Measurements from ENCODE around the gene PIK3CD. TPM values are rescaled to one million over a fixed set of nuclear protein-coding genes. Genes with fewer than 3 reads are reported as not detected.

Gene PIK3CD
- total and polyA plus RNA-seq, 10 of the 15 experiments (the other 5 are each of a cell fraction or from before 2014, with no cell fraction given): 7.0 to 101 (median 51.1) TPM

DNA sequence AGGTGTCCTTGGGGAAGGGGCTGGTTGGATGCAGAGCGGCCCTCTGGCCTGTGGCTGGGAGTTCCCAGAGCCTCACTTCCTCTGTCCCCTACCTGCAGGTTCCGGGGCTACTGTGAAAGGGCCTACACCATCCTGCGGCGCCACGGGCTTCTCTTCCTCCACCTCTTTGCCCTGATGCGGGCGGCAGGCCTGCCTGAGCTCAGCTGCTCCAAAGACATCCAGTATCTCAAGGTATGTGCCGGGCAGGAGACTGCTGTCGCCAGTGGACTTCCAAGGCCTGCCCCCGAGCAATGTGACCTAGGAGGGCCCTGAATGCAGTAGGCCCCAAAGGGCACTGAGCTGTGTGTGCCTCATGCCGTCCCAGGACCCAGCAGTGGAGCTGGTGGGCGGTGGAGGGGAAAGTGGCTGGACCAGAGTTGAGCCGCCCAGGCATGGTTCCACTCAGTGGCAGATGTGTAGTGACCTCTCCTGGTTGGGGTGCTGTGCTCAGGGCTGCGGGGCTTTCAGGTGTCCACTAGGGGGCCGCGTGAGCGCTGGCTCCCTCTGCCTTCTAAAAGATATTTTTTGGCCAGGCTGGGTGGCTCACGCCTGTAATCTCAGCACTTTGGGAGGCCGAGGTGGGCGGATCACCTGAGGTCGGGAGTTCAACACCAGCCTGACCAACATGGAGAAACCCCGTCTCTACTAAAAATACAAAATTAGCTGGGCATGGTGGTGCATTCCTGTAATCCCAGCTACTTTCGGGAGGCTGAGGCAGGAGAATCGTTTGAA lies 73.4 kb downstream of the PIK3CD start:
- TF ChIP-seq SMAD5 (IDR thresholded peaks at IDR 0.05; ENCODE audit: low read depth) (no peak), NR2C2 (IDR thresholded peaks at IDR 0.05; ENCODE audit: borderline replicate concordance, control insufficient read depth, insufficient read length, low read depth) (no peak), SRF (IDR thresholded peaks at IDR 0.05; ENCODE audit: low read depth in 2 of 2, low read length in 2 of 2) (no peak), NR2F1 (conservative IDR thresholded peaks at IDR 0.05) (0 out of 2 replicates have a peak, but pooled peaks have one; percentile 39), SMARCA5 (IDR thresholded peaks at IDR 0.05) (peak; percentile 75; the same call in 1 of the 2 replicates), SMC3 (IDR thresholded peaks at IDR 0.05; ENCODE audit: borderline replicate concordance, low read length) (peak; percentile 72), YY1 (IDR thresholded peaks at IDR 0.05; ENCODE audit: low read depth, low read length) (0 out of 2 replicates have a peak, but pooled peaks have one; percentile 54), RAD21 (IDR thresholded peaks at IDR 0.05; ENCODE audit: insufficient read depth, low read depth, low read length) (peak; percentile 61), RELB (IDR thresholded peaks at IDR 0.05; ENCODE audit: low read depth) (no peak), CTCF (IDR thresholded peaks at IDR 0.05 in 2 of 3, conservative IDR thresholded peaks at IDR 0.05 in 1 of 3; ENCODE audit: control insufficient read depth in 2 of 3, extremely low read depth in 1 of 3, insufficient read depth in 1 of 3, low read depth in 3 of 3, low read length in 3 of 3) (peak; percentile 92 to 96 (median 95)), FOS (IDR thresholded peaks at IDR 0.05; ENCODE audit: borderline replicate concordance, extremely low read depth, insufficient read length) (no peak), RUNX3 (IDR thresholded peaks at IDR 0.05; ENCODE audit: low read length) (0 out of 2 replicates have a peak, but pooled peaks have one; percentile 3)
- Histone ChIP-seq H3K9ac (ENCODE audit: control insufficient read depth, insufficient read depth, low read length) (no peak overlapping the region), H4K20me1 (ENCODE audit: control insufficient read depth, insufficient read depth) (no peaks in the 10 kb centered on the region; the same call in 1 of the 2 replicates), H3K9me3 (replicated peaks; ENCODE audit: control insufficient read depth, insufficient read depth, low read length) (no peaks in the 10 kb centered on the region; the same call in 2 of the 3 replicates), H3K27ac (ENCODE audit: control insufficient read depth, insufficient read depth) (no peak overlapping the region), H2AFZ (ENCODE audit: control insufficient read depth, low read depth, low read length) (no peak overlapping the region), H3K4me2 (ENCODE audit: control insufficient read depth, insufficient read depth) (no peak overlapping the region), H3K4me1 (ENCODE audit: control insufficient read depth, insufficient read depth, low read length) (no peaks in the 10 kb centered on the region), H3K27me3 (replicated peaks in 1 of 2; ENCODE audit: control insufficient read depth in 2 of 2, insufficient read depth in 2 of 2, low read length in 1 of 2) (no peaks in the 10 kb centered on the region), H3K79me2 (ENCODE audit: control insufficient read depth, insufficient read depth, low read length) (no peaks in the 10 kb centered on the region), H3K4me3 (no peak overlapping the region), H3K36me3 (ENCODE audit: control insufficient read depth in 2 of 2, insufficient read depth in 2 of 2, low read length in 1 of 2) (peaks cover 32 to 68% of the 10 kb centered on the region in 2 experiments)
- ChIA-PET RAD21 (ENCODE audit: unreplicated experiment) (interaction anchor here (1.0 to 1.5 kb wide), 3 partner anchors 96 to 109 kb away, joined by 4 to 6 read pairs (median 4); no protein-coding TSS in a partner anchor), POLR2A (no interaction called here), SMC1A (ENCODE audit: uncharacterized antibody, unreplicated experiment) (interaction anchor here (1.3 to 1.5 kb wide), 2 partner anchors 98 to 109 kb away, joined by 5 to 6 read pairs; no protein-coding TSS in a partner anchor), CTCF (interaction anchor here (0.6 to 3.2 kb wide), 9 partner anchors 27 to 146 kb away, joined by 3 to 21 read pairs (median 3); no protein-coding TSS in a partner anchor)
- WGBS (ENCODE audit: insufficient coverage, insufficient replicate concordance, low lambda C conversion rate, missing lambda C conversion rate): 65% methylated on average over 24 of the region's 24 CpGs
- in situ Hi-C loops (cut with MboI): no loop called here
- FAIRE-seq (no peak), DNase-seq (ENCODE audit: low read depth, low spot score) (no peak), ATAC-seq (peak; percentile 91)
- intact Hi-C loops (cut with micrococcal nuclease; ENCODE audit: unreplicated experiment): loop anchor here (2.0 kb wide), 1 partner anchor 98 kb away; no protein-coding TSS in a partner anchor
- BruUV-seq (replicated peaks): no TSS peak
